Endothelial cell of umbilical vein (primary cell): ENCODE results near the gene IL3.

Source experiments
- EZH2 ChIP-seq: IDR thresholded peaks from 2 replicates; pipeline ENCODE4 v1.6.1; 2012; ENCODE audit warnings: borderline replicate concordance, low read depth, mild to moderate bottlenecking, moderate library complexity, low read length, inconsistent platforms; ENCODE audit not compliant: severe bottlenecking
- FOS ChIP-seq: IDR thresholded peaks from 2 replicates; pipeline ENCODE4 v1.6.1; 2011; ENCODE audit warnings: mild to moderate bottlenecking, low read length, moderate library complexity, borderline replicate concordance; ENCODE audit not compliant: insufficient read depth
- GATA2 ChIP-seq: IDR thresholded peaks from 2 replicates; pipeline ENCODE4 v1.7.0; 2011; ENCODE audit warnings: low read depth, mild to moderate bottlenecking, moderate library complexity, mixed read lengths, low read length; ENCODE audit not compliant: insufficient read length, insufficient read depth
- JUN ChIP-seq: IDR thresholded peaks from 2 replicates; pipeline ENCODE4 v1.6.1; 2011; ENCODE audit warnings: borderline replicate concordance, low read depth; ENCODE audit not compliant: insufficient read length, insufficient read depth
- MAX ChIP-seq: IDR thresholded peaks from 2 replicates; pipeline ENCODE4 v1.6.1; 2011; ENCODE audit not compliant: insufficient read depth, insufficient read length
- MYC ChIP-seq: IDR thresholded peaks from one replicate; pipeline ENCODE4 v1.6.1; 2011; ENCODE audit warnings: mild to moderate bottlenecking, low read depth, low read length
- POLR2A ChIP-seq: IDR thresholded peaks from 2 replicates; pipeline ENCODE4 v1.6.1; 2012; ENCODE audit warnings: low read depth, mild to moderate bottlenecking, control low read depth, low read length
- POLR2AphosphoS5 ChIP-seq: IDR thresholded peaks from 2 replicates; pipeline ENCODE4 v1.6.1; 2012; ENCODE audit warnings: low read depth, mild to moderate bottlenecking, control low read depth, low read length, moderate library complexity; ENCODE audit not compliant: insufficient read depth
- TF ChIP-seq, protein P1 (sequence below), 2 donors: IDR thresholded peaks; 1 replicate in 1 of 2; 2 replicates in 1 of 2; pipeline ENCODE4 v1.5.1; 2011; ENCODE audit warnings: low read length in 2 of 2, mild to moderate bottlenecking in 2 of 2, moderate library complexity in 2 of 2, control low read depth in 1 of 2, inconsistent platforms in 1 of 2, low read depth in 1 of 2; ENCODE audit not compliant: insufficient read depth in 1 of 2; ENCODE audit errors: extremely low read depth in 1 of 2

- TF ChIP-seq POLR2A (no peak), EZH2 (no peak), POLR2AphosphoS5 (no peak), MAX (no peak), MYC (no peak), JUN (no peak), FOS (no peak), GATA2 (no peak)
- TF ChIP-seq, protein P1, sequence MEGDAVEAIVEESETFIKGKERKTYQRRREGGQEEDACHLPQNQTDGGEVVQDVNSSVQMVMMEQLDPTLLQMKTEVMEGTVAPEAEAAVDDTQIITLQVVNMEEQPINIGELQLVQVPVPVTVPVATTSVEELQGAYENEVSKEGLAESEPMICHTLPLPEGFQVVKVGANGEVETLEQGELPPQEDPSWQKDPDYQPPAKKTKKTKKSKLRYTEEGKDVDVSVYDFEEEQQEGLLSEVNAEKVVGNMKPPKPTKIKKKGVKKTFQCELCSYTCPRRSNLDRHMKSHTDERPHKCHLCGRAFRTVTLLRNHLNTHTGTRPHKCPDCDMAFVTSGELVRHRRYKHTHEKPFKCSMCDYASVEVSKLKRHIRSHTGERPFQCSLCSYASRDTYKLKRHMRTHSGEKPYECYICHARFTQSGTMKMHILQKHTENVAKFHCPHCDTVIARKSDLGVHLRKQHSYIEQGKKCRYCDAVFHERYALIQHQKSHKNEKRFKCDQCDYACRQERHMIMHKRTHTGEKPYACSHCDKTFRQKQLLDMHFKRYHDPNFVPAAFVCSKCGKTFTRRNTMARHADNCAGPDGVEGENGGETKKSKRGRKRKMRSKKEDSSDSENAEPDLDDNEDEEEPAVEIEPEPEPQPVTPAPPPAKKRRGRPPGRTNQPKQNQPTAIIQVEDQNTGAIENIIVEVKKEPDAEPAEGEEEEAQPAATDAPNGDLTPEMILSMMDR (IDR thresholded peaks at IDR 0.05; ENCODE audit: extremely low read depth in 1 of 2, insufficient read depth in 1 of 2, low read depth in 1 of 2, low read length in 2 of 2): no peak
Measured at GRCh38 chr5:132019857-132020555, 40.4 kb upstream of the IL3 start.
